Hippocampal formation (tissue), 2 donors: ENCODE data around the gene PPP1R9B.
A peak's percentile ranks its signal among the peaks of the same experiment; 100 is the strongest.

ENCODE experiments used
- DNase-seq, 2 donors: peaks; one replicate each; lab custom pipeline; 2025; lab: John Stamatoyannopoulos, UW

The PPP1R9B gene

DNA sequence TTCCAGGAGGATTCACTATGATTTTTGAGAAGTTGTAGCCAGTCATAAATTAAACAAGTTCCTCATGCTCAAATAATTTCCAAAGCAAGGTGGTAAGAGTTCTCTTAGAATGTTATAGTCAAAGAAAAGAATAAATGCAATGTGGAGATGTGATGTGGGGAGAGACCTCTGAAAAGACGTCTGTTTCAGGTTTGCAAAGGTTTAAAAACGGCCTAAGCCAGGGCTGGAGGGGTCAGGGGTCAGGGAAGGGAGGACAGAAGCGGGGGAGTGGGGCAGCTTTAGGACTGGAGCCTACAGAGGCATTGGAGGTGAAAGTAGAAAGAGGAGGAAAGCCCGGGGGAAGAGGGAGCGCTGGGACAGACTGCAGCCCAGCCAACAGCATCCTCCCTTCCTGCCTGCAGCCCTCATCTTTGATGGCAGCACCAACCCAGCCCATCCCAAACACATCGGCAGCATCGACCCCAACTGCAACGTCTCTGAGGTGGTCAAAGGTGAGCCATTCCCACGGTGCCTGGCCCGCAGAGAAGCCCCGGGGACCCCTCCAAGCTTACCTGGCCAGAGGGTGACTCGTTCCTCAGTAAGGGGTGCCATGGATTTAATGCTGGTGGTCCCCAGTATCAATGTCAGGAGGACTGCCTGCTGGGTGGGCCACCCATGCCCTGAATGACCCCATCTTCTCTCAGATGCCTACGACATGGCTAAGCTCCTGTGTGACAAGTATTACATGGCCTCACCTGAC, 43.9 kb downstream of the PPP1R9B start:
- no peak for DNase-seq

DNA sequence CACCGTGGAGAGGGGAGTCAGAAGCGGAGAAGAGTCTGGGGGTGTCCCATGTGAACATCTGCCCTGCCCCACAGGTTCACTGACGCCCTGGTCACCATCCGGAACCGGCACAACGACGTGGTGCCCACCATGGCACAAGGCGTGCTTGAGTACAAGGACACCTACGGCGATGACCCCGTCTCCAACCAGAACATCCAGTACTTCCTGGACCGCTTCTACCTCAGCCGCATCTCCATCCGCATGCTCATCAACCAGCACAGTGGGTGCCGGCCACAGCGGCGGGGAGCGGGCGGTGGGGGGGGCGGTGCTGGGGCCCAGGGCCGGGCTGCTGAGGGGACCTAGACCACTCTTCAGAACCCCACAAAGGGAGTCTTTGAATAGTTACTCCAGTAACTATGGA, 44.7 kb downstream of the PPP1R9B start:
- DNase-seq = no peak

DNA sequence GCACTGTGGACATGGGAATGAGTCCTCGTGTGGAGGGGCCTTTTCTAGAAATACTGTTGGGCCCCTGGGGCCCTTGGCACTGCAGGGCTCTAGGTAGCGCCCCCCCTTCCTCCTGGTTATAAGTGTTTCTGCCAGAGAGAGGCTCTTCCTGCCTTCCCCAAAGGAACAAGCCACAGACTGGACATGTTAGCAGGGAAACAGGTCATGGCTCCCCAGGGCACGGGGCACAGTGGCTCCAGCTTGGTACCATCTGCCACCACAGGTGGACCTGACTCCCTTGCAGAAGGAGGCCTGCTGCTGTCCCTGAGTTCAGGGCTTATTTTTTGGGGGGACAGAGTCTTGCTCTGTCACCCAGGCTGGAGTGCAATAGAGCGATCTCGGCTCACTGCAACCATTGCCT, 46.5 kb downstream of the PPP1R9B start:
- DNase-seq = no peak

DNA sequence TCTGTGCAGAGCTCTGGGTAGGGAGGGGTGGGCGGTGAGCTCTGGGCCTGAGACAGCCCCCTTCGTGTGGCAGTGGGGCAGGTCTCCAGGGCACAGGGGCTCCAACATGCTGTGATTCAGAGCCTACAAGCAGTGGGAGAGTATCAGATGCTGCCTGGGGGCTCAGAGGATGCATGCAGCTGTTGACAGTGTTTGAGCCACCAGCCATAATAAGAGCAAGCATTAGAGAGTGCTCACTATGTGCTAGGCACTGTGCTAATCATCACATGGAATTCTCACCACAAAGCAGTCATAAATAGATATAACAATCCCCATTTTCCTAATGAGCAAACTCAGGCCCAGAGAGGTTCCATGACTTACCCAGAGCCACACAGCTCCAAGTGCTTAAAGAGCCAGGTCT, 47.2 kb downstream of the PPP1R9B start:
- DNase-seq = no peak

DNA sequence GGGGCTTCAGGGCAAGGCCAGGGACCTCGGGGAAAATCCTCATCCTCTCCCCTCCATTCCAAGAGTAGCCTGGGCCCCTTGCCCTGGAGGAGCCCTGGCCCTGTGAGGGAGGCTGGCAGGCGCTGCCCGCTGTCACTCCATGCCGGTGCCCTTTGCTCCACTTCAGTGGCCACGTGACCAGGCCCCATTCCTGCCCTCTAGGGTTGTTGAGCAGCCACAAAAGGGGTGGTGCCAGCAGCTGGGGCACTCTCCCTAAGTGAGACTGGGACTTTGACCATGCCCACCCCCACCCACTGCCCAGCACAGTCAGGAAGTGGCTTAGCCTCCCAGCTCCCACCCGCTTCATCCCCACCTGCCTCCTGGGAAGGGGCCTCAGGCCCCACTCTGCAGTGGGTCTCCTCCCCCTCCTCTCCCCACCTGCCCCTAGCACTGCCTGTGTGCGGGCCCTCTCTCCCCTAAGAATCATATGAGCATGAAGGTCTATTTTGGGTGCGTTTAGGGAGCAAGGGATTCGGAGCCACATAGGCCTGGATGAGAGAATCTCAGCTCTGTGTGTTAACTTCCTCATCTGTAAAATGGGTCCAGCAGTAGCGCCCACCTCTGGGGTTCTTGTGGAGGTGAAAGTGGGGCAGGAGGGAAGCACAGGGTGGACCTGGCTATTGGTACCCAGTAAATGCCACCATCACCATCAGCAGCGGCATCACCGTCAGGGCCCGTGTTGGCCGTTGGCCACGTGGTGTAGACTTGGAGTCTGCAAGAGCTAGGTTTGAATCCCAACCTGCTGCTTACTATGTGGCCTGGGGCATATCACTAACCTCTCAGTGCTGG, 48.1 kb downstream of the PPP1R9B start:
- peak in 1 of 2 donors; percentile 56 for DNase-seq

- peak in 1 of 2 donors; percentile 38 for DNase-seq
These were observed 48.9 kb downstream of the PPP1R9B start for GRCh38 chr17:50101346-50102163.

- DNase-seq = peak in 1 of 2 donors; percentile 27
These were observed 49.5 kb downstream of the PPP1R9B start for GRCh38 chr17:50100921-50101345.

- no peak for DNase-seq
These were observed 50.0 kb downstream of the PPP1R9B start for GRCh38 chr17:50100480-50100883.

- no peak for DNase-seq
These were observed 51.5 kb downstream of the PPP1R9B start for GRCh38 chr17:50099003-50099402.

- no peak for DNase-seq
These were observed 51.9 kb downstream of the PPP1R9B start for GRCh38 chr17:50098583-50098982.

GRCh38 chr17:50097926-50098325, 52.6 kb downstream of the PPP1R9B start:
- no peak for DNase-seq

DNA sequence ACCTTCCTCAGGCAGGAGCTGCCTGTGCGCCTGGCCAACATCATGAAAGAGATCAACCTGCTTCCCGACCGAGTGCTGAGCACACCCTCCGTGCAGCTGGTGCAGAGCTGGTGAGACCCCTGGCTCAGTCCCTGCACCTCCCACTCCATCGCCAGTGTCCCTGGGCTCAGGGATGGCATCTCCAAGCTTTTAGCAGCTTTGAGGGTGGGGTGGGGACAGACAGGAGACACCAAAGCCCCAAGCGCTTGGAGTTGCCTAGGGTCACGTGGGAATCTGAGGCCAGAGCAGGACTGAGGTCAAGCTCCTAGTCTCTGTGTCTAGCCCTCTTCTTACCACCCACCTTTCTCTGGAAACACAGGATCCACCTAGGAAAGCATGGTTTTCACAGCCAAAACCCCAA, 53.0 kb downstream of the PPP1R9B start:
- DNase-seq = no peak

DNA sequence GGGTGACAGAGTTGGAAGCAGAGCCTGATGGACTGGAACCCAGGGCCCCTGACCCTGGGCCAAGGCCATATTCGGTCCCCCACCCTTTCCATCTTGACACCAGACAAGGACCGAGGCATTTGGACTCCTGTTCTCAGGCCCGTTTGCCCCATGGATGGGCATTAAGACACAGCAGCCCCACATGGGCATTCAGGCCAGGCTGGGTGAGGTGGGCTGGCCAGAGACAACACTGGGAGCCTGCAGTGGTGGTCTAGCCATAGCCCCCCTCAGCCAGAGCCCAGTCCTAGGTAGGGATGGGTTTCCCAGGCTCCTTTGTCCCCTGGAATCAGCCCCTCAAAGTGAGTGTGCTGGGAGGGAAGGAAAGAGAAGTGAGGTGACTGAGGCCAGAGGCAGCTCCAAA, 53.7 kb downstream of the PPP1R9B start:
- DNase-seq = no peak

DNA sequence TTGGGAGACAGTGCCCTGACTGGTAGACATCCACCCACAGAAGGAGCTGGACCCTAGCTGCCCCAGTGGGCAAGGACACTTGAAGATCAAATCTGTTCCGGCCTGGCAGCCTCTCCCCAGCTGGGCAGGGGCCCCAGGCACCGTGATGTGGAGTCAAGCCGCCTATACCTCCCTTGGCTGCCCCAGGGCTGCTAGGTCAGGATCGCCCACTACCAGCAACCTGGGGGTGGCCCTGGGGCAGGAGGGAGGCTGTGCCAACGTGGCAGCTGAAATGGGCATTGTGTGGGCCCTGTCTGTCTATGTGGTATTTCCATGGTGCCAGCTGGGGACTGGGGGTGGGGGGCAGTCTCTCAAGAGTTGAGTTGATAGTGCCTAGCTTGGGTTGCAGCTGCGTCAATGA, 54.4 kb downstream of the PPP1R9B start:
- no peak for DNase-seq

DNA sequence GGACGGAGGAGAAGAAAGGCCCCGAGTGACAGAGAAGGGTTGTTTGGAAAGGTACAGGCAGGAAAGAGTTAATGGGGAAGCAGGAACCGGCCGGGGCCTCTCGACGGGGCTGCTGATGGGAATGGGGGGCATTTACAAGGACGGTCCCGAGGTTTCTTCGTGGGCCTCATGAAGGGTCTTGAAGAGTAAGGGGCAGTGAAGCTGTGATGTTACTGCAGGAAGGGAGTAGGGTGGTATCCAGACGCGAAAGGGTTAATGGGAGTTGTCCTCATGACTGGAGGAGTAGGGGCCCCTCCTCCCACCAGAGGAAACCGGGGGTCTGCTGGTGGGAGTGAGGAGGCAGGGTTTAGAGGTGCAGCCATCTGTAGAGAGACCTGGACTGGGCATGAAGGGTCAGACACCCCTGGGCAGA, 54.8 kb downstream of the PPP1R9B start:
- DNase-seq = no peak

DNA sequence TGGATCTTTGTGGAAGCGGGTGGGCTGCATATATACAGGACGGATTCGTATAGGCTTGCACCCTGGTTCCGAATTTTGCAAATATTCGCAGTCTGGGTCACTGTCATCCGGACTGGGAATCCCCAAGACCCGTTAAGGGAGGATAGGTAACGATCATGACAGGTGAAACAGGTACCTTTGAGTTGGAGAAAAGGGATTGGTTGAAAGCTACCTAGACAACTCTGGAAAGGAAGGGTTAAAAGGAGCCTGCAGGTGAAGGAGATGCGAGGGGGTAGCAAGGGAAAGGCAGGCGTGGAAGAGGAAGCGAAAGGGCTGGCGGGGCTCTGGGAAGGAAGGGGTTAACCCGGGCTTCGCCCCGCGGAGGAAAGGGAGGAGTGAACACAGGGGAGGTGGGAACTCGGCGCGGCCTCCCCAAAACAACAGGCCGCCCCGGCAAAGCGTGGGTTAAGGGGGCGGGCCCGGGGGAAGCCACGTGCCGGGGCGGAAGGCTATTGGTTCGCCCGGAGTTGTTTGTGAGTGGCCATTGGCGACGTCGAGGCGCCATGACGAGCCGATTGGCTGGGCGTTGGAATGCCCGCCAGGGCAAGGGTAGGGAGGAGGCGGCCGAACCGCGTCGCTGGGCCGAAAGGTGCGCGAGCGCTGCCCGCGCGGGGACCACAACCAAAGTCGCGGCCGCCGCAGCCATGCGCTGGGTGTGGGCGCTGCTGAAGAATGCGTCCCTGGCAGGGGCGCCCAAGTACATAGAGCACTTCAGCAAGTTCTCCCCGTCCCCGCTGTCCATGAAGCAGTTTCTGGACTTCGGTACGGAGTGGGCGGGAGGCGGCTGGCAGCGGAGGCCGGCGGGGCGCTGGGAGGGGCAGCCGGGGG, 55.5 kb downstream of the PPP1R9B start, which contains the start of gene PDK2:
PDK2 (plus strand) TSS at position 599 of the 867 bp plus-strand sequence; CDS start at position 684, 85 bp downstream.
- peak; percentile 93 to 94 for DNase-seq

DNA sequence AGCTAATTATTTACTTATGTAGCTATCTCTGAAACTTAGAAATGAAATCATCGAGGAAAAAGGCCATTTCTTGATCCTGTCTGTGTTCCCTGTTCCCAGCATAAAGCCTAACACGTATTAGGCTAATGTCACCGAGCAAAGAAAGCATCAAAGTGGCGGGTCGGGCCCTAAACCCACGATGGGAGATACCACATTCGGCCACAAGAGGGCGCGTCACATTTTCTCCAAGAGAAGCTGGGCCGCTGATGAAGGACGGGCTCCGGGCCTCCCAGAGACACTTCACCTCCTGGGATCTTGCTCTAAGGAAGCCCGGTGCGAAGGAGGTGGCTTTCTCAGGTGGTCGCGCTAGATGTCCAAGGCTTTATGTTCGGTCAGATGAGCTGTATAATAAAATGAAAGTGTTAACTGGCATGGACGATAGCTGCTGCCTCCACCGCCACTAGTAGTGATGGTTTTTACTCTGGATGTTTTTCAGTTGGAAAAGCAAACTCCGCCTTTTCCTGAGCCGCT, 56.2 kb downstream of the PPP1R9B start:
- peak; percentile 86 to 88 for DNase-seq

GRCh38 chr17:50093807-50094206, 56.7 kb downstream of the PPP1R9B start:
- DNase-seq = no peak

DNA sequence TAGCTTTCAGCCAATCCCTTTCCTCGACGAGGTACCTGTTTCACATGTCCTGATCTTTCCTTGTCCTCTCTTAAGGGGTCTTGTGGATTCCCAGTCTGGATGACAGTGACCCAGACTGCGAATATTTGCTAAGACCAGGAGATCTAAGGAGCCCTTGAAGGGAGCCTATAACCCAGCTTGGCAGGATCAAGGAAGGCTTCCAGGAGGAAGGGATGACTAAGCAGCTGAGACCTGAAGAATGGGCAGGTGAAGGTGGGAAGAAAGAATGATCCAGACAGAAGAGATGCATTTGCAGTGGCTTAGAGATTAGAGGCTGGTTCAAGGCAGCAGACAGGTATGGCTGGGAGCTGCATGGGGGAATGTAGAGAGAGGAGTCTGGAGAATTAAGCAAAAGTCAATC, 57.2 kb downstream of the PPP1R9B start:
- DNase-seq = no peak

- DNase-seq = no peak
These were observed 58.6 kb downstream of the PPP1R9B start for GRCh38 chr17:50091918-50092285.
